Neural cell (in vitro differentiated cells): ENCODE measurements around the gene ENOSF1. TPM values are rescaled to one million over a fixed set of nuclear protein-coding genes. Genes with fewer than 3 reads are reported as not detected.
"Not testable (repeated sequence)": the region's sequence is repeated elsewhere in the genome, so short reads cannot be mapped to it uniquely, and the experiment has no call there.

Experiments used
- H2AFZ ChIP-seq: fragments of 200-600, 300-800 bp; sonication (generic), shearing (Covaris generic); 2 replicates; pipeline ENCODE4 v1.6.0; 2014; ENCODE audit warnings: low read depth, mild to moderate bottlenecking, antibody characterized with exemption, low read length, moderate library complexity
- H3F3A ChIP-seq: fragments of 200-600 bp; shearing (Covaris generic); 2 replicates; pipeline ENCODE4 v1.6.1; 2016; ENCODE audit warnings: mild to moderate bottlenecking, moderate library complexity, mixed read lengths, antibody characterized with exemption, low read length; ENCODE audit not compliant: insufficient read depth, poor library complexity, severe bottlenecking
- H3K27ac ChIP-seq: fragments of 200-600, 300-800 bp; sonication (generic), shearing (Covaris generic); 2 replicates; pipeline ENCODE4 v1.5.1; 2014; ENCODE audit warnings: mild to moderate bottlenecking, low read length, moderate library complexity
- H3K27me3 ChIP-seq: fragments of 300-800, 200-600 bp; sonication (generic), shearing (Covaris generic); 2 replicates; pipeline ENCODE4 v1.6.0; 2014; ENCODE audit warnings: mild to moderate bottlenecking, low read depth, low read length, moderate library complexity; ENCODE audit not compliant: insufficient read depth
- H3K36me3 ChIP-seq: fragments of 300-800, 200-600 bp; sonication (generic), shearing (Covaris generic); 2 replicates; pipeline ENCODE4 v1.5.1; 2014; ENCODE audit warnings: mild to moderate bottlenecking, antibody characterized with exemption, low read length, moderate library complexity; ENCODE audit not compliant: insufficient read depth
- H3K4me2 ChIP-seq: fragments of 300-800, 200-600 bp; sonication (generic), shearing (Covaris generic); 2 replicates; pipeline ENCODE4 v1.6.0; 2014; ENCODE audit warnings: mild to moderate bottlenecking, low read length
- H3K4me3 ChIP-seq: fragments of 300-800, 200-600 bp; sonication (generic), shearing (Covaris generic); 2 replicates; pipeline ENCODE4 v1.5.1; 2014; ENCODE audit warnings: mild to moderate bottlenecking, low read length, moderate library complexity
- H3K79me2 ChIP-seq: fragments of 200-600 bp; shearing (Covaris generic); replicated peaks from 2 replicates; pipeline ENCODE4 v1.6.0; 2014; ENCODE audit warnings: mild to moderate bottlenecking, low read length, moderate library complexity; ENCODE audit not compliant: insufficient read depth
- H3K9ac ChIP-seq: fragments of 300-800, 200-600 bp; sonication (generic), shearing (Covaris generic); 2 replicates; pipeline ENCODE4 v1.6.1; 2016; ENCODE audit warnings: mild to moderate bottlenecking, low read length, mixed read lengths
- H3K9me2 ChIP-seq: fragments of 200-600 bp; shearing (Covaris generic); 2 replicates; pipeline ENCODE4 v1.6.1; 2016; ENCODE audit warnings: mild to moderate bottlenecking, low read length, mixed read lengths; ENCODE audit not compliant: insufficient read depth
- H3K9me3 ChIP-seq: fragments of 200-600, 300-800 bp; sonication (generic), shearing (Covaris generic); 2 replicates; pipeline ENCODE4 v1.6.1; 2016; ENCODE audit warnings: mild to moderate bottlenecking, mixed run types, low read length, moderate library complexity, mixed read lengths
- H4K20me1 ChIP-seq: fragments of 200-600 bp; shearing (Covaris generic); 2 replicates; pipeline ENCODE4 v1.6.1; 2016; ENCODE audit warnings: mild to moderate bottlenecking, mixed run types; ENCODE audit not compliant: insufficient read depth
- EP300 ChIP-seq: fragments of 450-650 bp; conservative IDR thresholded peaks from 2 replicates; pipeline ENCODE4 v1.6.1; 2014; ENCODE audit warnings: antibody characterized with exemption, mild to moderate bottlenecking, moderate library complexity; ENCODE audit not compliant: poor library complexity, severe bottlenecking
- EZH2 ChIP-seq: fragments of 200-600, 300-800 bp; shearing (Covaris generic), sonication (generic); IDR thresholded peaks from 2 replicates; pipeline ENCODE4 v1.6.1; 2014; ENCODE audit warnings: antibody characterized with exemption, low read length, borderline replicate concordance, mild to moderate bottlenecking; ENCODE audit not compliant: insufficient read depth, poor library complexity, severe bottlenecking
- MXI1 ChIP-seq: fragments of 450-650 bp; conservative IDR thresholded peaks from 2 replicates; pipeline ENCODE4 v1.6.1; 2014; ENCODE audit warnings: antibody characterized with exemption, mild to moderate bottlenecking; ENCODE audit not compliant: poor library complexity, severe bottlenecking
- POLR2AphosphoS5 ChIP-seq: IDR thresholded peaks from 2 replicates; pipeline ENCODE4 v1.6.1; 2012
- RAD21 ChIP-seq: fragments of 450-650 bp; conservative IDR thresholded peaks from 2 replicates; pipeline ENCODE4 v1.6.1; 2014; ENCODE audit warnings: antibody characterized with exemption, mild to moderate bottlenecking, moderate library complexity
- SMC3 ChIP-seq: fragments of 450-650 bp; conservative IDR thresholded peaks from 2 replicates; pipeline ENCODE4 v1.6.1; 2014; ENCODE audit warnings: antibody characterized with exemption, mild to moderate bottlenecking, moderate library complexity; ENCODE audit not compliant: poor library complexity
- TAF1 ChIP-seq: IDR thresholded peaks from 2 replicates; pipeline ENCODE4 v1.6.1; 2012; ENCODE audit warnings: low read depth
- polyA plus RNA-seq: library from polyadenylated mRNA; depleted of rRNA; stranded (reverse); fragments of >200 nt; gene quantifications from 2 replicates; pipeline ENCODE4 v1.2.3, GENCODE V29; 2014
- TF ChIP-seq, protein P1 (sequence below): IDR thresholded peaks from 2 replicates; pipeline ENCODE4 v1.6.1; 2012; ENCODE audit warnings: borderline replicate concordance
- TF ChIP-seq, protein P2 (sequence below): fragments of 450-650 bp; IDR thresholded peaks from 2 replicates; pipeline ENCODE4 v1.5.1; 2014; ENCODE audit warnings: antibody characterized with exemption, mild to moderate bottlenecking, moderate library complexity; ENCODE audit not compliant: poor library complexity, severe bottlenecking

The ENOSF1 gene
- polyA plus RNA-seq, 1 donor from 2014 or later = 9.0 TPM

DNA sequence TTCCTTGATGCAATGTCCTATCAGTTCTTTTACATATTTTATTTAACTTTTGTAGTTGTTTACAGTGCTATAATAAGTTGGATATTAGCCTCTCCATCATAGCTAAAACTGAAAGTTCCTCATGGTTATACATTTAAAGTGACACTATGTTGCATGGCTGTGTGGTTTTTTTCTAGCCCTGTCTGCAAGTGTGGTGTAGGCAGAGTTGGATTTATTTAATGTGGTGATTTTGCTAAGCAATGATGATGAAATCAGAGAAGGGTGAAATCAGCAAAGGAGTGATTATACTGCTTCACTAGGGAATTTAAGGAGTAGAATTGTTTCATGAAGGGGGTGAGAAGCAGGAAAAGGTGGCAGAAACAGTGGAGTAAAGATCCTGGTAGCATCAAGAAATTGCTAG is 18.3 kb upstream of the ENOSF1 start:
- no peaks in the 10 kb centered on the region for H3K27me3 ChIP-seq
- no peak overlapping the region for H3K27ac ChIP-seq
- H3K79me2 ChIP-seq = no peaks in the 10 kb centered on the region
- TF ChIP-seq TAF1 = no peak
- no peak for TF ChIP-seq EZH2
- TF ChIP-seq, protein P1, sequence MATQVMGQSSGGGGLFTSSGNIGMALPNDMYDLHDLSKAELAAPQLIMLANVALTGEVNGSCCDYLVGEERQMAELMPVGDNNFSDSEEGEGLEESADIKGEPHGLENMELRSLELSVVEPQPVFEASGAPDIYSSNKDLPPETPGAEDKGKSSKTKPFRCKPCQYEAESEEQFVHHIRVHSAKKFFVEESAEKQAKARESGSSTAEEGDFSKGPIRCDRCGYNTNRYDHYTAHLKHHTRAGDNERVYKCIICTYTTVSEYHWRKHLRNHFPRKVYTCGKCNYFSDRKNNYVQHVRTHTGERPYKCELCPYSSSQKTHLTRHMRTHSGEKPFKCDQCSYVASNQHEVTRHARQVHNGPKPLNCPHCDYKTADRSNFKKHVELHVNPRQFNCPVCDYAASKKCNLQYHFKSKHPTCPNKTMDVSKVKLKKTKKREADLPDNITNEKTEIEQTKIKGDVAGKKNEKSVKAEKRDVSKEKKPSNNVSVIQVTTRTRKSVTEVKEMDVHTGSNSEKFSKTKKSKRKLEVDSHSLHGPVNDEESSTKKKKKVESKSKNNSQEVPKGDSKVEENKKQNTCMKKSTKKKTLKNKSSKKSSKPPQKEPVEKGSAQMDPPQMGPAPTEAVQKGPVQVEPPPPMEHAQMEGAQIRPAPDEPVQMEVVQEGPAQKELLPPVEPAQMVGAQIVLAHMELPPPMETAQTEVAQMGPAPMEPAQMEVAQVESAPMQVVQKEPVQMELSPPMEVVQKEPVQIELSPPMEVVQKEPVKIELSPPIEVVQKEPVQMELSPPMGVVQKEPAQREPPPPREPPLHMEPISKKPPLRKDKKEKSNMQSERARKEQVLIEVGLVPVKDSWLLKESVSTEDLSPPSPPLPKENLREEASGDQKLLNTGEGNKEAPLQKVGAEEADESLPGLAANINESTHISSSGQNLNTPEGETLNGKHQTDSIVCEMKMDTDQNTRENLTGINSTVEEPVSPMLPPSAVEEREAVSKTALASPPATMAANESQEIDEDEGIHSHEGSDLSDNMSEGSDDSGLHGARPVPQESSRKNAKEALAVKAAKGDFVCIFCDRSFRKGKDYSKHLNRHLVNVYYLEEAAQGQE = no peak
- TF ChIP-seq POLR2AphosphoS5 = no peak
- TF ChIP-seq, protein P2, sequence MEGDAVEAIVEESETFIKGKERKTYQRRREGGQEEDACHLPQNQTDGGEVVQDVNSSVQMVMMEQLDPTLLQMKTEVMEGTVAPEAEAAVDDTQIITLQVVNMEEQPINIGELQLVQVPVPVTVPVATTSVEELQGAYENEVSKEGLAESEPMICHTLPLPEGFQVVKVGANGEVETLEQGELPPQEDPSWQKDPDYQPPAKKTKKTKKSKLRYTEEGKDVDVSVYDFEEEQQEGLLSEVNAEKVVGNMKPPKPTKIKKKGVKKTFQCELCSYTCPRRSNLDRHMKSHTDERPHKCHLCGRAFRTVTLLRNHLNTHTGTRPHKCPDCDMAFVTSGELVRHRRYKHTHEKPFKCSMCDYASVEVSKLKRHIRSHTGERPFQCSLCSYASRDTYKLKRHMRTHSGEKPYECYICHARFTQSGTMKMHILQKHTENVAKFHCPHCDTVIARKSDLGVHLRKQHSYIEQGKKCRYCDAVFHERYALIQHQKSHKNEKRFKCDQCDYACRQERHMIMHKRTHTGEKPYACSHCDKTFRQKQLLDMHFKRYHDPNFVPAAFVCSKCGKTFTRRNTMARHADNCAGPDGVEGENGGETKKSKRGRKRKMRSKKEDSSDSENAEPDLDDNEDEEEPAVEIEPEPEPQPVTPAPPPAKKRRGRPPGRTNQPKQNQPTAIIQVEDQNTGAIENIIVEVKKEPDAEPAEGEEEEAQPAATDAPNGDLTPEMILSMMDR = no peak
- TF ChIP-seq EP300 = no peak
- TF ChIP-seq SMC3 = no peak
- TF ChIP-seq MXI1 = no peak
- no peak for TF ChIP-seq RAD21
- H3K4me3 ChIP-seq = no peak overlapping the region
- no peaks in the 10 kb centered on the region for H4K20me1 ChIP-seq
- no peaks in the 10 kb centered on the region for H3K9me3 ChIP-seq
- H3K36me3 ChIP-seq = no peaks in the 10 kb centered on the region
- no peaks in the 10 kb centered on the region for H3K9me2 ChIP-seq
- no peak overlapping the region for H2AFZ ChIP-seq
- H3K4me2 ChIP-seq = no peak overlapping the region
- H3K9ac ChIP-seq = no peak overlapping the region
- no peaks in the 10 kb centered on the region for H3F3A ChIP-seq

GRCh38 chr18:730120-730519 is 17.7 kb upstream of the ENOSF1 start:
- H3K27me3 ChIP-seq, H3F3A ChIP-seq, H3K9ac ChIP-seq, H3K9me2 ChIP-seq, H2AFZ ChIP-seq, H3K9me3 ChIP-seq, H3K36me3 ChIP-seq, H3K79me2 ChIP-seq, H3K4me3 ChIP-seq, H3K27ac ChIP-seq, H3K4me2 ChIP-seq, H4K20me1 ChIP-seq: not testable (repeated sequence)

DNA sequence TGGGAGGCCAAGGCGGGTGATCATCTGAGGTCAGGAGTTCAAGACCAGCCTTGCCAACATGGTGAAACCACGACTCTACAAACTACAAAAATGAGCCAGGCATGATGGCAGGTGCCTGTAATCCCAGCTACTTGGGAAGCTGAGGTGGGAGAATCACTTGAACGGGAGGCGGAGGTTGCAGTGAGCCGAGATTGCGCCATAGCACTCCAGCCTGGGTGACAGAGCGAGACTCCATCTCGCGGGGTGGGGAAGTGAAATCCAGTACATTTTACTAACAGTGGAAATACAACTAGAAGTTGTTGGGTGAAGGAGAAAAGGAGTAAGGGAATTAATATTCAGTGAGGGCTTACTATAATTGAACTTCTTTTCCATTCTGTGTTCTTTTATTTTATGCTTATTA is 13.2 kb upstream of the ENOSF1 start:
- H3K9me2 ChIP-seq = no peaks in the 10 kb centered on the region
- H3K27me3 ChIP-seq = no peaks in the 10 kb centered on the region
- no peaks in the 10 kb centered on the region for H3K79me2 ChIP-seq
- H3K4me2 ChIP-seq = no peak overlapping the region
- no peaks in the 10 kb centered on the region for H4K20me1 ChIP-seq
- no peak overlapping the region for H3K4me3 ChIP-seq
- no peak overlapping the region for H2AFZ ChIP-seq
- no peaks in the 10 kb centered on the region for H3F3A ChIP-seq
- no peaks in the 10 kb centered on the region for H3K9me3 ChIP-seq
- TF ChIP-seq RAD21 (no peak), TAF1 (no peak), MXI1 (no peak)
- H3K9ac ChIP-seq = no peak overlapping the region
- H3K36me3 ChIP-seq = no peaks in the 10 kb centered on the region
- no peak overlapping the region for H3K27ac ChIP-seq
